ENCODE results near the gene GPR37L1. TPM values are rescaled to one million over a fixed set of nuclear protein-coding genes. Genes with fewer than 3 reads are reported as not detected.
A peak's percentile ranks its signal among the peaks of the same experiment; 100 is the strongest.

Gene GPR37L1

DNA sequence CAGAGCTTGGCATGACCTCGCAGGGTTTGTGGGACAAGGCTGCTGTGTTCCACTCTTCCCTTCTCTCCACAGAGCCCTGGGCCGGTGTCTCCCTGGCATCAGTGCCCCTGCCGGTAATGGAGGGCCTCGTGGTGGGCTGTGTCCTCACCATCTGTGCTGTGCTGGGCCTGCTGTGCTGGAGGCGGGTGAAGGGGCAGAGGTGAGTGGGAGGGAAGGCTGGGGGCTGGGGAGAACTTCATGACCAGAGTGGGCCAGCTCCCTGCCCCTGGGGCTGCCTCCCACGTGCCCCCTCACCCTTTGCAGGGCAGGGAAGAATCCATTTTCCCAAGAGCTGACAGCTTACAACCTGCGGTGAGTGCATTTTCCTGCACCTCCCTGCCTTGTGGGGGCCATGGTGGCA is 58.9 kb downstream of the GPR37L1 start:
- no peak overlapping the region for H3K9ac ChIP-seq (ENCODE audit: low read depth, low read length, poor library complexity)
- H4K8ac ChIP-seq (ENCODE audit: low read depth, low read length) = no peak overlapping the region
- no peaks in the 10 kb centered on the region for H3K79me1 ChIP-seq (ENCODE audit: low read depth, low read length)
- peak overlapping the region; percentile 9 for H3K14ac ChIP-seq (ENCODE audit: low read length)
- no peak overlapping the region for H3K4ac ChIP-seq (ENCODE audit: low read length)
- no peaks in the 10 kb centered on the region for H3K36me3 ChIP-seq (replicated peaks in 1 of 2; ENCODE audit: control insufficient read depth in 2 of 2, insufficient read depth in 2 of 2, low read length in 2 of 2)
- no peak overlapping the region for H2BK120ac ChIP-seq (ENCODE audit: low read depth, low read length)
- H3K4me2 ChIP-seq (ENCODE audit: insufficient read depth, low read length, poor library complexity, severe bottlenecking) = no peak overlapping the region
- peaks cover 0 to 62% (median 0%) of the 10 kb centered on the region in 3 experiments for H3K27me3 ChIP-seq (ENCODE audit: control insufficient read depth in 3 of 3, insufficient read depth in 3 of 3, low read depth in 1 of 3, low read length in 3 of 3)
- no peaks in the 10 kb centered on the region for H3K9me3 ChIP-seq (replicated peaks in 1 of 2; ENCODE audit: control insufficient read depth in 2 of 2, insufficient read depth in 1 of 2, low read depth in 1 of 2, low read length in 2 of 2)
- no peak overlapping the region for H2AFZ ChIP-seq (ENCODE audit: low read length)
- no peak for DNase-seq (ENCODE audit: low spot score)
- H2BK5ac ChIP-seq (ENCODE audit: low read length) = no peak overlapping the region
- no CpG with 5 or more reads among the region's 7 CpGs for WGBS, 2 donors (ENCODE audit: extremely low coverage in 2 of 2, insufficient read length in 2 of 2, insufficient replicate concordance in 1 of 2)
- H2AK5ac ChIP-seq (ENCODE audit: low read depth, low read length) = peak overlapping the region; percentile 42
- H2BK15ac ChIP-seq (ENCODE audit: low read length) = peak overlapping the region; percentile 21
- H3K18ac ChIP-seq (ENCODE audit: low read length) = peak overlapping the region; percentile 53
- peaks cover 0 to 6% of the 10 kb centered on the region in 2 donors for H3K4me1 ChIP-seq (ENCODE audit: control insufficient read depth in 2 of 2, insufficient read depth in 1 of 2, low read depth in 1 of 2, low read length in 2 of 2)
- H3K4me3 ChIP-seq (ENCODE audit: low read length in 2 of 2) = no peak overlapping the region
- H4K91ac ChIP-seq (ENCODE audit: low read depth, low read length, poor library complexity) = no peak overlapping the region
- no peak overlapping the region for H3K27ac ChIP-seq (replicated peaks; ENCODE audit: low read length)
- peak overlapping the region; percentile 14 for H2BK12ac ChIP-seq (ENCODE audit: low read length)
- H3K23ac ChIP-seq (ENCODE audit: low read depth, low read length, poor library complexity) = no peak overlapping the region

DNA sequence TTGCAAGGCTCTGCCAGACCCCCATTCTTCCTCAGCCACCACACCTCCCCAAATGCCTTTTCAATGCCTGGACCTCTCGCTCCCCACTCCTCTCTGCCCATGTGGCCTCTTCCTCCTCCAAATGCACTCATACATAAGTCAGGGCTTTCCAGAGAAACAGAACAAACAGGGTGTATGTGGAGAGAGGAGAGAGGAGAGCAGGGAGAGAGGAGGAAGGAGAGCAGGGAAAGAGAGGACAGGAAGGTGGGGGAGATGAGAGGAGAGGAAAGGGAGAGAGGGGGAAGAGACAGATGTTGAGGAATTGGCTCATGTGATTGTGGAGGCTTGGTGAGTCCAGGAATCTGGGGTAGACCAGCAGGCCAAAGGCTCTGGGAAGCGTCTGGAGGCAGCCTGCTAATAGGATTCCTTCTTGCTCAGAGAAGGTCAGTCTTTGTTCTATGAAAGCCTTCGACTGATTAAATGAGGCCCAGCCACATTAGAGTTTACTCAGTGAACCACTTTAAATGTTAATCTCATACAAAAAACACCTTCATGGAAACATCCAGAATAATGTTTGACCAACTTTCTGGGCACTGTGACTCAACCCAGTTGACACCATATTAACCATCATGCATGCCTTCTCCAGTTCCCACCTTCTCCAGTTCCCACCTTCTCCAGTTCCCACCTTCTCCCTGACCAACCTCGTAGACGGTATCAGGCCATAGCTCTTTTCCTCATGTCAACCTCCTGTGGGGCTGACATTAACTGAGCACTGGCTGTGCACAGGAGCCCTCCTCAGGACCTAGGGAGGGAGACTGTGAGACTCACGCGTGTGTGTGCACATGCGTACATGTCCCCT is 59.5 kb downstream of the GPR37L1 start:
- no peaks in the 10 kb centered on the region for H3K36me3 ChIP-seq (replicated peaks in 1 of 2; ENCODE audit: control insufficient read depth in 2 of 2, insufficient read depth in 2 of 2, low read length in 2 of 2)
- H3K9ac ChIP-seq (ENCODE audit: low read depth, low read length, poor library complexity) = no peak overlapping the region
- H2BK5ac ChIP-seq (ENCODE audit: low read length) = no peak overlapping the region
- peak overlapping the region; percentile 0 for H2BK15ac ChIP-seq (ENCODE audit: low read length)
- no peak overlapping the region for H3K4me3 ChIP-seq (ENCODE audit: low read length in 2 of 2)
- peak overlapping the region; percentile 14 for H2BK12ac ChIP-seq (ENCODE audit: low read length)
- H3K18ac ChIP-seq (ENCODE audit: low read length) = peak overlapping the region; percentile 53
- H3K23ac ChIP-seq (ENCODE audit: low read depth, low read length, poor library complexity) = no peak overlapping the region
- peak overlapping the region; percentile 9 for H3K14ac ChIP-seq (ENCODE audit: low read length)
- DNase-seq (ENCODE audit: low spot score) = no peak
- no peak overlapping the region for H2AFZ ChIP-seq (ENCODE audit: low read length)
- H3K27ac ChIP-seq (replicated peaks; ENCODE audit: low read length) = no peak overlapping the region
- no CpG with 5 or more reads among the region's 8 CpGs for WGBS, 2 donors (ENCODE audit: extremely low coverage in 2 of 2, insufficient read length in 2 of 2, insufficient replicate concordance in 1 of 2)
- H3K9me3 ChIP-seq (replicated peaks in 1 of 2; ENCODE audit: control insufficient read depth in 2 of 2, insufficient read depth in 1 of 2, low read depth in 1 of 2, low read length in 2 of 2) = no peaks in the 10 kb centered on the region
- no peak overlapping the region for H2AK5ac ChIP-seq (ENCODE audit: low read depth, low read length)
- H4K91ac ChIP-seq (ENCODE audit: low read depth, low read length, poor library complexity) = no peak overlapping the region
- peaks cover 0 to 62% (median 0%) of the 10 kb centered on the region in 3 experiments for H3K27me3 ChIP-seq (ENCODE audit: control insufficient read depth in 3 of 3, insufficient read depth in 3 of 3, low read depth in 1 of 3, low read length in 3 of 3)
- H3K79me1 ChIP-seq (ENCODE audit: low read depth, low read length) = no peaks in the 10 kb centered on the region
- no peak overlapping the region for H2BK120ac ChIP-seq (ENCODE audit: low read depth, low read length)
- no peak overlapping the region for H3K4ac ChIP-seq (ENCODE audit: low read length)
- H3K4me2 ChIP-seq (ENCODE audit: insufficient read depth, low read length, poor library complexity, severe bottlenecking) = no peak overlapping the region
- peaks cover 0 to 6% of the 10 kb centered on the region in 2 donors for H3K4me1 ChIP-seq (ENCODE audit: control insufficient read depth in 2 of 2, insufficient read depth in 1 of 2, low read depth in 1 of 2, low read length in 2 of 2)
- H4K8ac ChIP-seq (ENCODE audit: low read depth, low read length) = no peak overlapping the region

Small RNA genes within 50 kb of the gene (small RNA-seq; reads per million reads assigned to genes)
- not detected for gene CRIP1P3 (ENCODE audit: insufficient read depth)

Data from neuronal stem cell (in vitro differentiated cells).